Stomach (tissue), 4 donors: ENCODE results near the gene PLA2G4B.

ENCODE experiments used
- CTCF ChIP-seq, 7 experiments: fragments of 450-650 bp in 4 of 7; fragments of 200-600 bp in 3 of 7; sonication (generic) in 3 of 7; IDR thresholded peaks; one replicate each; pipeline ENCODE4 v1.5.1; 2016 to 2019; ENCODE audit warnings: antibody characterized with exemption in 7 of 7, control low read depth in 2 of 7, mild to moderate bottlenecking in 1 of 7
- POLR2A ChIP-seq, 4 donors: fragments of 450-650 bp; IDR thresholded peaks; one replicate each; pipeline ENCODE4 v1.6.1; 2016; ENCODE audit warnings: antibody characterized with exemption in 4 of 4, control low read depth in 2 of 4, mild to moderate bottlenecking in 1 of 4, moderate library complexity in 1 of 4
- POLR2AphosphoS5 ChIP-seq, 3 donors: sonication (generic); formaldehyde crosslinking; IDR thresholded peaks; one replicate each; pipeline ENCODE4 v1.6.1; 2016; ENCODE audit warnings: antibody characterized with exemption in 3 of 3

- TF ChIP-seq CTCF (IDR thresholded peaks at IDR 0.05) (no peak), POLR2A (IDR thresholded peaks at IDR 0.05) (no peak), POLR2AphosphoS5 (IDR thresholded peaks at IDR 0.05) (no peak)
Observed at GRCh38 chr15:41801185-41801584, 37.5 kb upstream of the PLA2G4B start.
